ENCODE results near the gene IQSEC3.
"Not testable (repeated sequence)": the region's sequence is repeated elsewhere in the genome, so short reads cannot be mapped to it uniquely, and the experiment has no call there.

IQSEC3 gene

DNA sequence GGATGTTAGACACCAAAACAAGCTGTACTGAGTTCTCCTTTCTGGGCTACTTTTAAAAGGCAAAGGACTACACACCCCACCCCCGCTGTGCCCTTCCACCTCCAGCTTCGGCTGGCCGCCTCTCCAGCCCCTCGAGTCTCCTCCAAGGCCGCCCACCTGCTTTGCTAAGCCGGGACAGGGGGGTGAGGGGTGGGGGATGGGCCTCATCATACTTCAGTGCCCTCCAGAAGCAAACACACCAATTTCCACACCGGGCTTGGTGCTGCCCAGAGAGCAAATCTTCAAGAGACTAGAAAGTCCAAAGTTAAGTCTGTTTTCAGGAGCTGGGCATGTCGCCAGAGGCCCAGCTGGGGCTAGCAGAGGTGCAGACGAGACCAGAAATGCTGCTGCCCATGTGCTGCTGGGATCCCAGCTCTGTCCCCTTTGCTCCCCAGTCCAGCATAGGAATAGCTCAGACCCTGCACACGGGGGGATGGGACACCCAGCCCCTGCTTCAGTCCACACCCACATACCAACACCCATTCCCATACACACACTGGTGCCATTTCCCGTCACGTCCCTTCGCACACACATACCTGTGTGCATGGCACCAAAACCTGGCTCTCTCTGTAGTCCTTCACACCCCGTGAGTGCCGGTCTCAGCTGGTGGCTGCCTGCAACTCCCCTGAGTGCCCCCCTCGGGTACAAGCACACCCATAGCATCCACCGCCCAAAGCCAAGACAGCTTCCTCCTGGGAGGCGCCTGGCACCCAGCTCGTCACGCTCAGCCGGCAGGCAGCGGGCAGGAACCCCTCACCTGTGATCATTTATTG, 146.4 kb downstream of the IQSEC3 start:
- Histone ChIP-seq H3K4me1 (no peaks in the 10 kb centered on the region), H3K9me3 (no peaks in the 10 kb centered on the region), H3K27me3 (ENCODE audit: low read depth) (peaks cover 12% of the 10 kb centered on the region), H3K4me3 (no peak overlapping the region), H3K36me3 (replicated peaks) (no peaks in the 10 kb centered on the region)
- in situ Hi-C loops (cut with MboI; ENCODE audit: low sequenced_read_pairs): no loop called here
- DNase-seq (ENCODE audit: low spot score in 2 of 2): no peak

DNA sequence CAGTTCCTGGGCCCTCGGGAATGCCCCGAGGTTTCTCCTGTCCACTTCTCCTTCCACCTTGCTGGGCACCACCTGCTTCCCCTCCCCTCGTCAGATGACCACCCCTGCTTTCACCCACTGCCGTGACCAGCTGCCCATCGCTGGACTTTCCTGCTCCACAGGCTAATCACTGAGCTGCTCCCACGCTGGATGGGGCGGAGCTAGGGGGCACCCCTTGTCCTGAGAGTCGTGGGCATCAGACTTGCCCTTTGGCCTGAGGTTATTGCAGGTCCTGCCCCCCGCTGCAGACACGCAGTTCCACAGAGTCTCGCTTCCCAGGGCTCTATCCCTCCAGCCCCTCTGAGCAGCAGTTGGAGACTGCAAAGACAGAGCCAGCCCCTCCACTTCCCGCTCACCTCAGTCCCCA, 147.0 kb downstream of the IQSEC3 start:
- Histone ChIP-seq H3K4me1 (no peaks in the 10 kb centered on the region), H3K36me3 (replicated peaks) (no peaks in the 10 kb centered on the region), H3K27me3 (ENCODE audit: low read depth) (peaks cover 12% of the 10 kb centered on the region), H3K4me3 (no peak overlapping the region), H3K9me3 (no peaks in the 10 kb centered on the region)
- no peak for DNase-seq (ENCODE audit: low spot score in 2 of 2)
- in situ Hi-C loops (cut with MboI; ENCODE audit: low sequenced_read_pairs): no loop called here

DNA sequence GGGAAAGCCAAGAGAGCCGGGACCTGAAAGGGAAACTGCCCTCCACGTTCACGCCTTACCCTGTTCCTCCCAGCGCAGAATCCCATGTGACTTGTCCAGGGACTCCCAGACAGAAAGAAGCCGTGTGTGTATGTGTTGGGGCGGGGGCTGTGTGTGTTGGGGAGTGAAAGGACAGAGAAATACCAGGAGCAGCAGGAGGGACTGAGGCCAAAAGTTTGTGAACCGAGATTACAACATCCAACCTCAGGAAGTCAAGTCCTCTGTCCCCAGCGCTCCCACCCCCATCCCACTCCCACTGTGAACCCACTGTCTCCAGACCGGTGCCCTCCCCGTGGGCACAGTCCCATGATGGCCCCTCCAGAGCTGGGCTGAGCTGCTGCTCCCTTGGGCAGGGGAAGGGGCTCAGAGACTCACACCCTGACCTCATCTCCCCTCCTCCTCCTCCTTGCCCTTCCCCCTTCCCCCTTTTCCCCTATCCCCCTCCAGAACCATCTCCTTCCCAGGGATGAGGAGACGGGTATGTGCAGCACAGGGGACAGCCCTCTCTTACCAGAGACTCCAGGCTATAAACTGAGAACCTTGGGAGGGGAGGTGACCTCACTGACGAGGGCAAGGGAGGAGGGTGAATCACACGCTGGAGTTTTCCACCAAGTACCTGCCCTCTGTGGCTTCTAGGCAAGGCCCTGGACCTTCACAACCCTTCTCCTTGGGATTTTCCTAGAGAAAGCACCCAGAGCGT, 147.6 kb downstream of the IQSEC3 start, which contains the start of gene SLC6A12:
Gene SLC6A12 (minus strand): TSS at position 155 of the 739 bp plus-strand sequence. CDS start 4,171 bp downstream, outside the sequence.
- H3K4me1 ChIP-seq: no peaks in the 10 kb centered on the region
- in situ Hi-C loops (cut with MboI; ENCODE audit: low sequenced_read_pairs): no loop called here
- H3K27me3 ChIP-seq (ENCODE audit: low read depth): peaks cover 12% of the 10 kb centered on the region
- H3K9me3 ChIP-seq: no peaks in the 10 kb centered on the region
- H3K4me3 ChIP-seq: no peak within 1 kb of the TSS
- H3K36me3 ChIP-seq (replicated peaks): no peaks in the 10 kb centered on the region
- no peak for DNase-seq (ENCODE audit: low spot score in 2 of 2)

DNA sequence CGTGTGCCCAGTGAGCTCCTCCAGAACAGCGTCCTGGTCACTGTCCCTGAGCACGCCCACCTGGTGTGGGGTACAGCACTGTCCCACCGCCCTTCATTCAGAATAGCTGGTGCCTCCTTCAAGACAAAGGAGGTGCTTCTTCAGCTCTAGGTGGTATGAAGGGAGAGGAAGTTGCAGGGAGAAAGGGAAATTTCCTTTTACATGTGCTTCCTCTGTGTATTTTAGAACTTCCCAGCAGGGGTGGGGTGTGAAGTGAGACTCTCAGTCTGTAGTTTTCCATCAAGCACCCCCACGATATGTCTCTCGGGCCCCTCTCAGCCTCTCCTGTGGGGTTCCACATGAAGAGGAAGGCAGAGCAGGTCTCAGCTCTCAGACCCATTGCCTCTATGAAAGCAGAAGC, 148.5 kb downstream of the IQSEC3 start:
- in situ Hi-C loops (cut with MboI; ENCODE audit: low sequenced_read_pairs): no loop called here

DNA sequence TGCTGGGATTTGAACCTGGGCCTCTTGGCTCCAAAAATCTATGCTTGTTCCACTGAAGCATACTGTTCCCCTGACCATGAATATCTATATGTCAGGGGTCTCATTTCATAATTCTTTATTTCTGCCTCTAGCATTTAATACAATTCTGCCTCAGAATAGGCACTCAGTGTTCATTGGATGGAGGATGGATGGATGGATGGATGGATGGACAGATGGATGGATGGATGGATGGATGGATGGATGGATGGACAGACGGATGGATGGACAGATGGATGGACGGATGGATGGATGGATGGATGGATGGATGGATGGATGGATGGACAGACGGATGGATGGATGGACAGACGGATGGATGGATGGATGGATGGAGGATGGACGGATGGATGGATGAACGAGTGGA, 150.5 kb downstream of the IQSEC3 start:
- in situ Hi-C loops (cut with MboI; ENCODE audit: low sequenced_read_pairs); DNase-seq (ENCODE audit: low spot score in 2 of 2); H3K36me3 ChIP-seq (replicated peaks); H3K4me1 ChIP-seq; H3K9me3 ChIP-seq; H3K4me3 ChIP-seq: not testable (repeated sequence)
- peaks cover 12% of the 10 kb centered on the region for H3K27me3 ChIP-seq (ENCODE audit: low read depth)

More for the DNA sequence above, 148.5 kb downstream of the IQSEC3 start:
- Histone ChIP-seq H3K9me3 (no peaks in the 10 kb centered on the region), H3K4me3 (no peak overlapping the region), H3K36me3 (replicated peaks) (no peaks in the 10 kb centered on the region), H3K27me3 (ENCODE audit: low read depth) (peaks cover 12% of the 10 kb centered on the region), H3K4me1 (no peaks in the 10 kb centered on the region)
- DNase-seq (ENCODE audit: low spot score in 2 of 2): no peak

- in situ Hi-C loops (cut with MboI; ENCODE audit: low sequenced_read_pairs): no loop called here
- no peak for DNase-seq (ENCODE audit: low spot score in 2 of 2)
- H3K9me3 ChIP-seq: no peaks in the 10 kb centered on the region
- no peak overlapping the region for H3K4me3 ChIP-seq
- no peaks in the 10 kb centered on the region for H3K4me1 ChIP-seq
- no peaks in the 10 kb centered on the region for H3K36me3 ChIP-seq (replicated peaks)
- peaks cover 8% of the 10 kb centered on the region for H3K27me3 ChIP-seq (ENCODE audit: low read depth)
Measured at GRCh38 chr12:218221-218620, 151.7 kb downstream of the IQSEC3 start.

- in situ Hi-C loops (cut with MboI; ENCODE audit: low sequenced_read_pairs): no loop called here
- no peak overlapping the region for H3K4me3 ChIP-seq
- H3K4me1 ChIP-seq: no peaks in the 10 kb centered on the region
- no peak for DNase-seq (ENCODE audit: low spot score in 2 of 2)
- H3K36me3 ChIP-seq (replicated peaks): no peaks in the 10 kb centered on the region
- H3K9me3 ChIP-seq: no peaks in the 10 kb centered on the region
- H3K27me3 ChIP-seq (ENCODE audit: low read depth): peaks cover 4% of the 10 kb centered on the region; the same call in 1 of the 2 replicates
Measured at GRCh38 chr12:218728-219590, 152.4 kb downstream of the IQSEC3 start.

DNA sequence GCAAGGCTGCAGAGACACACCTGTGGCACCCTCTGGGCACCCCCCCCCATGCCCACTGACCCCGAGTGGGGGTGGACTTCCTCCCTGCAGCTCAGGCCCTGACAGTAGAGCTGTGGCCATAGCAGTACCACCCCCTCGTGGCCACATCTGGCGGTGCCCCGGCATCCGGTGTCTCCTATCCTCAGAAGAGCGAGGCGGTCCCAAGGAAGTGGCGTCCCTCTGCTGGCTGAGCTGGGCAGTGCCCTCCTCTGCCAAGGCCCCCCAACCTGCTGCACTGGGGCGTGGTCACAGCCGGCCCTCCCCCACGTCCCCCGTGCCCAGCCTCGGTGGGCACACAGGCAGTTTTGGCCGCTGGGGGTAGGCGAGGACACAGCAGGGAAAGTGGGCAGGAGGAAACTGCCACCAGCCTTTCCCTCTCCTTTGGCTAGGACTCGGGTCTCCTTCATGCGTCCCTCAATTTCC, 153.4 kb downstream of the IQSEC3 start:
- in situ Hi-C loops (cut with MboI; ENCODE audit: low sequenced_read_pairs): no loop called here
- Histone ChIP-seq H3K36me3 (replicated peaks) (no peaks in the 10 kb centered on the region), H3K4me3 (no peak overlapping the region), H3K9me3 (no peaks in the 10 kb centered on the region), H3K27me3 (ENCODE audit: low read depth) (peaks cover 4% of the 10 kb centered on the region; the same call in 1 of the 2 replicates), H3K4me1 (no peaks in the 10 kb centered on the region)
- peak; percentile 60 to 88 for DNase-seq (ENCODE audit: low spot score in 2 of 2)

- DNase-seq (ENCODE audit: low spot score in 2 of 2): no peak
- Histone ChIP-seq H3K4me3 (no peak overlapping the region), H3K27me3 (ENCODE audit: low read depth) (peaks cover 1% of the 10 kb centered on the region; the same call in 1 of the 2 replicates), H3K9me3 (no peaks in the 10 kb centered on the region), H3K36me3 (replicated peaks) (no peaks in the 10 kb centered on the region), H3K4me1 (no peaks in the 10 kb centered on the region)
- in situ Hi-C loops (cut with MboI; ENCODE audit: low sequenced_read_pairs): no loop called here
Measured at GRCh38 chr12:220491-220890, 153.9 kb downstream of the IQSEC3 start.

DNA sequence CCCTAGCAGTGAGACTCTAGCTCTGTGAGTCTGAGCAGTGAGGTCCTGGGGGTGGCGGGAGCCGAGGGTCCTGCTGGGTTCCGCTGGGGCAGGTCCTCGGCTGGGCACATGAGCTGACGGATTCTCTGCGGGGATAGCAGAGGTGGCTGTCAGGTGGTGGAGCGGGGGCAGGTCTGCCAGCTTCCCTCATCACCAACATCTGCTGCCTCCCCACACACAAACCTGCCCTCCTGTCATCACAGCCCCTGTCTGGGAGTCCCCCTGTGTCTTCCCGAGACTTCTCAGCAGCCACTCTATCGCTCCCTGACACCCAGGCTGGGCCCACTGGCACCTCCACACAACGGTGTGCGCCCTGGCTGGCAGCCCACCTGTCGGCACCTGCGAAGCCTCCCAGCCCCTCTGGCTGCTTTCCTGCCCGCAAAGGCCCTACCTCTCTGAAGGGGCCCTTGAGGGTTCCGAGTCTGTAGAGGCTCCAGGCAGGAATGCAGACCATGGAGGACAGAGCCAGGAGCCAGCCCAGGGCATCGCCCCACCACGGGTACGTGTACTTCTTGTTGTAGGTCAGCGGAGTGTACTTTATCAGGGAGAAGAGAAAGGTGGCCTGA, 154.5 kb downstream of the IQSEC3 start:
- no peaks in the 10 kb centered on the region for H3K27me3 ChIP-seq (ENCODE audit: low read depth)
- H3K4me1 ChIP-seq: no peaks in the 10 kb centered on the region
- no peak overlapping the region for H3K4me3 ChIP-seq
- H3K9me3 ChIP-seq: no peaks in the 10 kb centered on the region
- in situ Hi-C loops (cut with MboI; ENCODE audit: low sequenced_read_pairs): no loop called here
- H3K36me3 ChIP-seq (replicated peaks): no peaks in the 10 kb centered on the region
- DNase-seq (ENCODE audit: low spot score in 2 of 2): no peak

DNA sequence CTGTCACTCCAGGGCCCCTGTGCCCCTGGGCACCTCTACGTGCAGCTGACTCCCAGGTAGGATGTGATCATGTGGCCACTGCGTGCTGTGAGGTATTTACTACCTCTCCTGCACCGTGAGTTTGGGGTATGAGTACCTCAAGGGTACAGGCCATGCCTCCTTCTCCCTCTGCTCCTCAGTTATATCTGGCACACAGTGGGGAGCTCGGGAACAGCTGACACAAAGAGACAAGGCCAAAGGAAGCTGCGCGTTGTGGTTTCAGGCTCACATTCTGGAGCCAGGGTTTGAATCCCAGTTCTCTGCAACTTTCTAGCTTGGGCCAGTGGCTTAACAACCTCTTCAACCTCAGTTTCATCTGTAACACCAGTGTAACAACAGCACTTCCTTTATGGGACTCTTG, 155.2 kb downstream of the IQSEC3 start:
- H3K27me3 ChIP-seq (ENCODE audit: low read depth): no peaks in the 10 kb centered on the region
- H3K9me3 ChIP-seq: no peaks in the 10 kb centered on the region
- no peak overlapping the region for H3K4me3 ChIP-seq
- H3K36me3 ChIP-seq (replicated peaks): no peaks in the 10 kb centered on the region
- in situ Hi-C loops (cut with MboI; ENCODE audit: low sequenced_read_pairs): no loop called here
- no peaks in the 10 kb centered on the region for H3K4me1 ChIP-seq
- no peak for DNase-seq (ENCODE audit: low spot score in 2 of 2)

DNA sequence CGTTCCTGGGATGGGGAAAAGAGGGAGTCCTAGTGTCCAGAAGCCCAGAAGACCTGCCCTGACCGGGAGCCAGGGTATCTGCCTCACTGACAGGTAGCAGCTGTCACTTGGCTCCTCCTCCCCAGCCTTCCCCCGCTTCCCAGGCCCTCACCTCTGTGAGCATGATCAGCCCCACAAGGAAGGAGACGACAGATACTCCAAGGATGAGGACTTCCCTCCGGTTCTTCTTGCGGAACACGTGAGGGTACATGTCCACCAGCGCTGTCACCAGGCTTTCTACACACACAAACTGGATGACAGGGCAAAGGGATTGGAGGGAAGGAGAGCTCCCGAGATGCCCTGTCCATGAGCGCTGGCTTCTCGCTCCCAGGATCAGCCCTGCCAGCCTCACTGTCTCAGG, 157.3 kb downstream of the IQSEC3 start:
- DNase-seq (ENCODE audit: low spot score in 2 of 2): no peak
- no peaks in the 10 kb centered on the region for H3K36me3 ChIP-seq (replicated peaks)
- in situ Hi-C loops (cut with MboI; ENCODE audit: low sequenced_read_pairs): no loop called here
- no peaks in the 10 kb centered on the region for H3K9me3 ChIP-seq
- no peaks in the 10 kb centered on the region; the same call in 1 of the 2 replicates for H3K27me3 ChIP-seq (ENCODE audit: low read depth)
- H3K4me1 ChIP-seq: no peaks in the 10 kb centered on the region
- H3K4me3 ChIP-seq: no peak overlapping the region

DNA sequence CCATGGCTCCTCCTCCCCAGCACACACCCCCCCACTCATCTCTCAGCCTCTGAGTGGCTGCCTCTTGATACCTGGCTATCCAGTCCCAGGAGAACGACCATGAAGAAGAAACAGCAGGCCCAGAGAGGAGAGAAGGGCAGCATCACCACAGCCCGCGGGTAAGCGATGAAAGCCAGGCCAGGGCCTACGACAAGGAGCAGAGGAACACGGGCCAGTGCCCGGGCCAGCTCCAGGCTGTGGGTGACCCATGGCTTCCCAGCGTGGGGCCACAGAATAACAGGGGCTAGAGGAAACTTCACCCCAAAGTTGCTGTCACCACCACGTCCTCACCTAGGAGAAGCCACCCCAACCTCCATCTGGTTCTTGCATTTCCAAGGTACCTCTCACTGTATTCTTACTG, 157.8 kb downstream of the IQSEC3 start:
- Histone ChIP-seq H3K27me3 (ENCODE audit: low read depth) (peaks cover 1% of the 10 kb centered on the region; the same call in 1 of the 2 replicates), H3K4me3 (no peak overlapping the region), H3K36me3 (replicated peaks) (no peaks in the 10 kb centered on the region), H3K9me3 (no peaks in the 10 kb centered on the region), H3K4me1 (no peaks in the 10 kb centered on the region)
- DNase-seq (ENCODE audit: low spot score in 2 of 2): no peak
- in situ Hi-C loops (cut with MboI; ENCODE audit: low sequenced_read_pairs): no loop called here

All from HAP-1 (cell line).